ENCODE data around the gene DDTL.
"Not testable (repeated sequence)": the region's sequence is repeated elsewhere in the genome, so short reads cannot be mapped to it uniquely, and the experiment has no call there.

DNA sequence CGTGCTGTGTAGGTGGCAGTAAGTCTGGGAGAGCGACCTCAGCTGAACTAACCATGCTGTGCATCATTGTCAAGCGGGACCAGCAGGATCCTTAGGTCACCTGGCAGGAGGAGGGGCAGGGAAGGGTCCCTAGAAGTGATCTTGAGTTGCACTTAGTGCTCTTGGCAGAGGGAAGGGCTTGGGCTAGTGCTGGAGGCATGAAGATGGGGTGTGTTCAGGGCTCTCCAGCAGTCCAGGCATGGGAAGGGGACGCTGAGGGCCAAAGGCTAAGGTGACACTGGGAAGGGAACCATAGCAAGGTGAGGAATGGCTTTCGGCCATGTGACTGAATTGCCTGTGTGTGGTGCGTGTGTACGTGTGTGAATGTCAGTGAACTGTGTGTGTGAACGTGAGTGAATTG, 19.4 kb downstream of the DDTL start:
- TF ChIP-seq MLX (CRISPR knock-in tag; IDR thresholded peaks at IDR 0.05); CTCF (IDR thresholded peaks at IDR 0.05); CREM (CRISPR knock-in tag; IDR thresholded peaks at IDR 0.05); HMGXB4 (CRISPR knock-in tag; IDR thresholded peaks at IDR 0.05); MAX (CRISPR knock-in tag; IDR thresholded peaks at IDR 0.05): not testable (repeated sequence)
- TF ChIP-seq, protein P1, sequence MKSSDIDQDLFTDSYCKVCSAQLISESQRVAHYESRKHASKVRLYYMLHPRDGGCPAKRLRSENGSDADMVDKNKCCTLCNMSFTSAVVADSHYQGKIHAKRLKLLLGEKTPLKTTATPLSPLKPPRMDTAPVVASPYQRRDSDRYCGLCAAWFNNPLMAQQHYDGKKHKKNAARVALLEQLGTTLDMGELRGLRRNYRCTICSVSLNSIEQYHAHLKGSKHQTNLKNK (CRISPR knock-in tag; IDR thresholded peaks at IDR 0.05) = not testable (repeated sequence)
